NCI-H748 treated with DMSO at 0.1 percent for 48 hours (cell line): Measurements from ENCODE around the gene C16orf82.

ENCODE experiments used
- DNase-seq: peaks from one replicate; lab custom pipeline; 2025; lab: John Stamatoyannopoulos, UW

C16orf82 gene

DNA sequence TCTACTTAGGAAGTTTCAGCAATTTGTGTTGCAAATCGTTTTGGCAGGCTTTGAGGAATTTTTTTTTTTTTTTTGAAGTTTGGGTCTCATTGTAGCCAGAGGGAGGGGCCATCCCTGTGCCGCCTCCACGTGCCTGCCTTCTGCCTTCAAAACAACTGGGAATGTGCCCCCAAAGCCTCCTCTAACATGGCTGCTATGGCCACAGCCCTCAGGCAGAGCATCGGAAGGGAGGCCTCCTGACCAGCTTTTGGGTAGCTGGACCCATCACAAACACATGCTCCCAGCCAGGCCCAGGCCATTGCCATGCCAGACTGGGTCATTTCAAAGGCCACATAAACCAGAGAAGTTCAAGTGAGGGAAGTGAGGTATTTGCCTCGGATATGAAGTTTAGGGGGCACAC is 21.5 kb downstream of the C16orf82 start:
- DNase-seq: no peak

DNA sequence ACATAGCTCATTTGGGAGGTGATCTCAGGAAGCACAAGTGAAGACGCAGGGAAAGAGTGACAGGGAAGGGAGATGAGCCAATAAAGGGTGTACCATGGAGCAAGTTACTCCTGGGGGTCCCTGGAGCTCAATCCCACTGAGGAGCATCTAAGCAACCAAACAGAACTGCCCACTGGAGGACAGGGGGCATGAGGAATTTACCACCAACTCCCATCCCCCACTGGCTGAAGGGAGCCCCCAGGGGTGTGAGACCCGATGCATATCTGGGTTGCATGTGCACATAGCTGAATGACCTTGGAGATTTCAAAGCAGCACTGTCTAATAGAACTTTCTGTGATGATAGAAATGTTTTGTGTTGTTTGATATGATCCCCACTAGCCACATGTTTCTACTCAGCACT is 29.6 kb downstream of the C16orf82 start:
- no peak for DNase-seq

- no peak for DNase-seq
These were observed 31.1 kb downstream of the C16orf82 start for GRCh38 chr16:27097800-27098230.

DNA sequence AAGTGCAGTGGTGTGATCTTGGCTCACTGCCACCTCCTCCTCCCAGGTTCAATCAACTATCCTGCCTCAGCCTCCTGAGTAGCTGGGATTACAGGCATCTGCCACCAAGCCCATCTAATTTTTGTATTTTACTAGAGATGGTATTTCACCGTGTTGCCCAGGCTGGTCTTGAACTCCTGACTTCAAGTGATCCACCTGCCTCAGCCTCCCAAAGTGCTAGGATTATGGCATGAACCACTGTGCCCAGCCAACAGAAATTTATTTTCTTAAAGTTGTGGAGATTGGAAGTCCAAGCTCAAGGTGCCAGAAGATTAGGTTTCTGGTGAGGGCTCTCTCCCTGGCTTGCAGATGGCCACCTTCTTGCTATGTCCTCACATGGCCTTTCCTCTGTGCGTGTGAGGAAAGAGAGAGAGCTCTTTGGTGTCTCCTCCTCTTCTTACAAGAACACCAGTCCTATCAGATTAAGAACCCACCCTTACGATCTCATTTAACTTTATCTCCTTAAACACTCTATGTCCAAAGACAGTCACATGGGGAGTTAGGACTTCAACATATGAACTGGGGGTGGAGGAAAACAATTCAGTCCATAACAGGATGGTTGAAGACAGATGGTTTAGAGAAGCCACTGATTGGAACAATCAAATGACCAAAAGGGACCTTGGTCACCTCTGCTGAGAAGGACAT is 31.8 kb downstream of the C16orf82 start:
- no peak for DNase-seq

DNA sequence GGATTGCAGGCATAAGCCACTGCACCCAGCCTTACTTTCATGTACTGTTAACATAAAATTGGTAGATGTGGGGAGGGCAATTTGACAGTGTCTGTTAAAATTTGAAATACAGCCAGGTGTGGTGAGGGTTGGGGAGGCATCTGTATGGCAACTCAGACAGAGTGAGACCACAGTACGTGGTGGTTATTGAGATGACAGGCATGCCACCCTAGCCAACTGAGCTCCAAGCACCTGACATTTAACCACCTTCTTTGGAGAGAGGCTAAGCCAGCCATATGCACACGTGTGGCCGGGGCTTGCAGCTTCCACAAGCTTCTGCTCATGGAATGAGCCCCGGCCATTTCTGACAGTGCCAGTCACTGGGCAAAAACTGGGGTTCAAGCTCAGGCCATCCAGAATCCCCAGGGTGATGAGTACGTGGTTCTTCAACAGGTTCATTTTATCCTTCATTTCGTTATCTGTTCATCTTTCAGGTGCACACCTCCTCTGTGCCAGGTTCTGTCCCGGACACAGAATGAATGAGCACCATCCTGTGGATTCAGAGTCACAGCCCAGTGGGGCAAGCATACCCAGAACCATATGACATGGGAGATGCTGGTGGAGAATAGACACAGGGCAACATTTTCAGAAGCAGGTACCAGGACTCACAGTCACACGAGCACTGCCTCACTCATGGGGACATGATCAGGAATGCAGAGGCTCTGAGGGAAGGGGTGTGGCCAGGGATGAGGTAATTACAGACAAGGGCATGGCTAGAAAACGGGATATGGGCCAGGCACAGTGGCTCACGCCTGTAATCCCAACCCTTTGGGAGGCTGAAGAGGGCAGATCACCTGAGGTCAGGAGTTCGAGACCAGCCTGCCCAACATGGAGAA is 36.2 kb downstream of the C16orf82 start:
- no peak for DNase-seq

DNA sequence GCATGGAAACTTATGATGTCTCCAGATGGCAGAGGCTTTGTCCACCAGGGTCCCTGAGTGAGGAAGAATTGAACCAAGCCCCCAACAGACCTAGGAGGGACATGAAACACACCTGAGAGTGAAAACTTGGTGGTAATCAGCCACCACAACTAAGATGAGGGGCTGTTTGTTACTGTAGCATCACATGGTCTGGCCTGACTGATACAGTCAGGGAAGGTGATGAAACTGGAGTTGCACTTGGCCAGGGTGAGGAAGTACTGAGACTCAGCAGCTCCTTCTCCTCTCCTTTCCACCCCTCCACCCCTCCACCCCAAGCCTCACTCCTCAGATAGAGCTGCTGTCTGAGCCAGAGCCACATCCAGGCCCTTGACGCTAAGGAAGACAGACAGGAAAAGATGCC is 37.2 kb downstream of the C16orf82 start:
- DNase-seq: no peak

- no peak for DNase-seq
These were observed 39.6 kb downstream of the C16orf82 start for GRCh38 chr16:27106305-27106704.

GRCh38 chr16:27107185-27107592 is 40.5 kb downstream of the C16orf82 start:
- no peak for DNase-seq

- DNase-seq: no peak
These were observed 41.5 kb downstream of the C16orf82 start for GRCh38 chr16:27108051-27108770.

GRCh38 chr16:27108826-27109665 is 42.3 kb downstream of the C16orf82 start:
- DNase-seq: no peak

GRCh38 chr16:27109666-27110523 is 43.2 kb downstream of the C16orf82 start:
- DNase-seq: peak; percentile 32

- DNase-seq: no peak
These were observed 43.8 kb downstream of the C16orf82 start for GRCh38 chr16:27110524-27110896.

- DNase-seq: no peak
These were observed 44.8 kb downstream of the C16orf82 start for GRCh38 chr16:27111486-27111885.

GRCh38 chr16:27112093-27112811 is 45.5 kb downstream of the C16orf82 start:
- no peak for DNase-seq

DNA sequence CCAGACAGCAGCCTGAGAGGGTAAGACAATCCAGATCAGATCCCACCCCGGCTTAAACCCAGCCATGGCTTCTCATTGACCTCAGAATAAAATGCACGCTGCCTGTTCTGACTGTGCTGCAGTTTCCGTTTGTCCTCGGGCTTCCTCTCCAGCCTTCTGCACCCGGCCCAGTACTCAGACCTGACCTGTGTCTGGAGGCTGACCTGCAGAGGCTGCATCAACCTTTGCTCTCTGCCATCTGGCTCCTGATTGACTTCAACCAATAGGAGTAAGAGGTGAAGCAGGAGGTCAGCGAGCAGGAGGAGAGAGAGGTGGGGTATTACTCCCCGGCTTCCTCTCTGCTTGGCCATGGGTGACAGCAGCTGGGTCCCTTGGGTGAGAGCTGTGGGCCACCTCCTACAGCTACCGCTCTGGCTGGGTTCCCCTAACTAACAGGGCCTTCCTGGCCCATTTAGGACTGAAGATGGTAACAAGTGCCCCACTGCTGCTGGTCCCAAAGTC is 46.7 kb downstream of the C16orf82 start:
- no peak for DNase-seq

DNA sequence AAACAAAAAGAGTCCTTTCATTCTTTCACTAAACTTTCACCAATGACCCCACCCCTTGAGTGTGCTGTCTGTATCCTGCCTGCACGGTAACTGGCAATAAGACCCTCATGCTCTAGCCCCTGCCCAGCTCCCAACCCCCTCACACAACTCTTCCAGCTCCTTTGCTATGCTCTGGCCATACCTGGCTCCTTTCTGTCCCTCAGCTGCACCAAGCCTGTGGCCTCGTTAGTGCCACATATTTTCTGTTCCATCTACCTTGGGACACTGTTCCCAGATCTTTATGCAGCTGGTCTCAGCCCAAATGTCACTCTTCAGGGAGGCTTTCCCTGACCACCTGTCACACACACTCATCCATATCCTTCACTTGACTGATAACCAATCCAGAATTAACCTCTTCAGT is 47.3 kb downstream of the C16orf82 start:
- DNase-seq: no peak

- DNase-seq: no peak
These were observed 51.8 kb downstream of the C16orf82 start for GRCh38 chr16:27118526-27118925.
